Epithelial cell of prostate (primary cell): ENCODE results near the gene SLC25A25.

Source experiments
- DNase-seq: peaks from one replicate; pipeline ENCODE4 v3.0.0-alpha.2; 2011; ENCODE audit warnings: low read depth, low spot score
- H3K27ac ChIP-seq: fragments of 450-650 bp; 2 replicates; pipeline ENCODE4 v1.5.1; 2017; ENCODE audit warnings: mild to moderate bottlenecking

Gene SLC25A25

DNA sequence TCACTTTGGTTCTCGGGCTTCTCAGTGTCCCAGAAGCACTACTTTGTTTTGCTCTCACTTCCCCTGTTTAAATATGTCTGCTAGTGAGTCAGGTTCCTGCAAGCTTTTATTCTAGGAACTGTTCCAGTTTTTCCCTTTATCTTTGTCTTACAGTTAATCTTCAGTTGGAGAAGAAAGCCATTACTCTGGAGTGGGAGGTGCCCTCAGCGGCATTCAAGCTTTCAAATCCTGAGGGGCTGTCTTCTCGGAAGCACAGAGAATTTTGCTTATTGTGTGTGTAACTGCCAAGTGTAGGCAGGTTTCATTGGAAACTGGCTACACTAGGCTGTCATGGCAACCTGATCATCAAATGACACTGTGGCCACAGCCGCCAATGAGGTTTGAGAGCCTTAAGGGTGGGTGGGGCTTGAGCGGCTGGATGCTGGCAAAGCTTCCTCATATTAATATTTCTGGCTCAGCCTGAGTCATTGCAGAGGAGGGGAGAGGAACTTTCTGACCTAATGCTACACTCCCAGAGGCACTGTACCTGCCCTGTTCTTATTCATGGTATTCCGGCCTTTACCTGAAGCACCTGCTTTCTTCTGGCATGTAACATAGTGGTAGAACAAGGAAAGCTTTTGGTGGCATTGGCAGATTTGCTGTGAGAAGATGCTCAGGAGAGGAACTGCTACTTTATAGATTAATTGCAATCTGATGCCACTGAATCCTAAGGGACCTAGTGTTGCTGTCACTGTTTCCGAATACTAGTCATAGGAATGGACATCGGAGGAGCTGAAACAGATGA, 26.3 kb downstream of the SLC25A25 start:
- peak overlapping the region; percentile 88 for H3K27ac ChIP-seq
- peak; percentile 90 for DNase-seq

DNA sequence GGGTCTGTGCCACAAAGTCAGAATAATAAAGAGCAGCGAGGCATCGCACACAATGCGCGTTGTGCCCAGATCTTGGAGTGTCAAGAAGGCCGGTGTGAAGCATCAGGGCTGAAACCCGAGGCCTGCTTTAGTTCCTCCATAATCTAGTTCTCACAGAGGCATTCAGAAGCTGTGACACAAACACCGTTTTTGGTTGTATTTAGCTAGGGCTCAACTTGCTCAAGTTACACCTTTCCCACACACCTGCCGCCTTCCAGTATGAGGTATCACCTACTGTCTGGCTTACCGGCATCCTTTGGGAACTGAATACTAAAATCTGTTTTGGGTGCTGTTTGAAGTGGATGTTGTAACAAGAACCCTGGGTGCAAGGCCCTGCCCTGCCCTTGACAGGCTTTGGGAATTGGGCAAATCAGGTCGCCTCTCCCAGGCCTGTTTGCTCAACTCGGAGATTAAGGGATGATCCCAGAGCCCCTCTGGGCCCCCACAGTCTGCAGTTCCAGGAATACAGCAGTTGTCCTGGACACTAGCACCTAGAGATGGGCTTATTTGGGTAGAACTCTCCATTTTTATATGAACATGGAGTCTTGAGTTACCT, 27.0 kb downstream of the SLC25A25 start:
- no peak for DNase-seq
- peak overlapping the region; percentile 88 for H3K27ac ChIP-seq

- H3K27ac ChIP-seq, result peak overlapping the region; percentile 88
Measured at GRCh38 chr9:128096616-128097536, 28.8 kb downstream of the SLC25A25 start.

GRCh38 chr9:128097543-128098296, 29.7 kb downstream of the SLC25A25 start:
- peak overlapping the region; percentile 88 for H3K27ac ChIP-seq
- DNase-seq, result no peak

More at GRCh38 chr9:128096616-128097536, 28.8 kb downstream of the SLC25A25 start:
- no peak for DNase-seq

DNA sequence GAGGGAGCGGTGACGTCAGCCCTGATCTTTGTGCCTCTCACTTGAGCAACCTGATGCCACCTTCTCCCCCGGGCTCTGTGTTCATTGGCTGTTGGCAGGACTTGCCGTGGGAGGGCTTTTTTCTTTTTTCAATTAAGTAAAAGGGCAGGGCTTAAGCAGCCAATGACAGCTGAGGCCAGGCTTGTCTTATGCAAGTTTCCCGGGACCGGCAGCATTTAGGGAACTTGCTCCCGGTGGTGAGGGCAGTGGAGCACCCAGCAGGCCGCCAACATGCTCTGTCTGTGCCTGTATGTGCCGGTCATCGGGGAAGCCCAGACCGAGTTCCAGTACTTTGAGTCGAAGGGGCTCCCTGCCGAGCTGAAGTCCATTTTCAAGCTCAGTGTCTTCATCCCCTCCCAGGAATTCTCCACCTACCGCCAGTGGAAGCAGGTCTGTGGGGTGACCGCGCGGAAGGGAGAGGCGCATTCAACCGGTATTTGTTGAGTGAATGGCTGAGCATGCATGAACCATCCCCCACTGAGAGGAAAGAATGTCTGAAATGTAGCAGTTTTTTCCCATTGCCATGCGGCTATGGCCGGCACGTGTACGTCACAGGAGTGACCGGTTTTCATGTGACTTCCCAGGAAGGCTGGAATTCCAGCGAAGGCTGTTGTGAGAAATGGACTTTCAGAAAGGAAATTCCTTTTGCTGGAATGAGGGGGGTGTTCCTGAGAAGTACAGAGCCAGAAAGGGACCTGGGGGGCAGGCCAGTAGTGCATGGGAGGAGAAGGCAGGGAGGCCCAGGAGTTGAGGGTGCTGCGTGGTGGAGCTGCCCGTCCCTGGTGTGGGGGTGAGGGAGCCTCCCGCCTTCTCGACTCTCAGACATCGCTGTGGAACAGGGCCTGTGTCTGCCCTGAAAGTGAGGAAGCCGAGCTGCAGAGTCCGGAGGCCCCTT, 30.5 kb downstream of the SLC25A25 start:
- DNase-seq, result peak; percentile 94
- H3K27ac ChIP-seq, result peak overlapping the region; percentile 88

GRCh38 chr9:128099231-128099931, 31.3 kb downstream of the SLC25A25 start:
- H3K27ac ChIP-seq, result peak overlapping the region; percentile 88
- no peak for DNase-seq

DNA sequence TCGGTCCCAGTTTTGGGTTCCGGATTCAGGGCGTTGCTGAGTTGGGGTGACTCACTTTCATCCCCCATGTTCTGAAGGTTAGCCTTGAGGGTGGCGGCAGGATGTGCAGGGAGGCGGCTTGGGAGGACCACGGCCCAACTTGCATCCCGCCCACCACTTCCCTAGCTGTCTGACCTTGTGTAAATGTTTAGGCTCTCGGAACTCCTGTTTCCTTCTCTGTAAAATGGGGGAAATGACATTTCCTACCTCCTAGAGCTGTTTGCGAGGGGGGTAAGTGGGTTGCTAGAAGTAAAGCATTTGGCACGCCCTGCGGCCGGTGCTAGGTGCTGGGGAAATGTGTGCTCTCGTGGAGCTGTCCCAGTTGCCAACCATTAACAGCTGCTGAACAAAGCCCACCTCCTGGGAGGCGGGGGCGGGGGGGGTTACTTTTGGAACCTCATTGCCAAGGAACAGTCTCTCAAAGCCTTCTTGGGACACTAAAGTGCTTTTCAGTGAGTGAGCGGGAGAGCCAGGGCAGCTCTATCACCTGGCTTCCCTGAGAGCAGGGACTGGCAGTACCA, 32.0 kb downstream of the SLC25A25 start:
- DNase-seq, result no peak
- H3K27ac ChIP-seq, result peak overlapping the region; percentile 88

- no peak for DNase-seq
- peak overlapping the region; percentile 88 for H3K27ac ChIP-seq
Measured at GRCh38 chr9:128100581-128100980, 32.5 kb downstream of the SLC25A25 start.

- H3K27ac ChIP-seq, result no peak overlapping the region
Measured at GRCh38 chr9:128101231-128101661, 33.2 kb downstream of the SLC25A25 start.

DNA sequence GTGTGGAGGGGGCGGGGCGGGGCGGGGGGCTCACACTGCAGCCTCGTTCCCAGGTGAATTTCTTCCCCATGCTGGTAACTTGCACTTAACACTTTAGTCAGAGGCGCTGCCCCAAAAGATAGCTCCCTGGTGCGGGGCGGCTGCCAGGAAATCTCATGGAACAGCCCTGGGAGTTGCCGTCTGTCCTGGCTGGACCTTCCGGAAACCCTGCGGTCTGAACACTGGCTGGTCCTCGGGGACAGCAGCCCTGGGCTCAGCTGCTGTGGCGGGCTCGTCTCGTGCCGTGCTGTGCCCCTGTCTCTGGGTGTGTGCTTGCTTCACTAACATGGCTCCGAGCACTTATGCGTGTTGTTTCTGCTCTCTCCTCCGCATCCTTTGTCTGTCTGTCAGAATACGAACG, 33.7 kb downstream of the SLC25A25 start:
- H3K27ac ChIP-seq, result no peak overlapping the region
- DNase-seq, result no peak

More at GRCh38 chr9:128101231-128101661, 33.2 kb downstream of the SLC25A25 start:
- no peak for DNase-seq

DNA sequence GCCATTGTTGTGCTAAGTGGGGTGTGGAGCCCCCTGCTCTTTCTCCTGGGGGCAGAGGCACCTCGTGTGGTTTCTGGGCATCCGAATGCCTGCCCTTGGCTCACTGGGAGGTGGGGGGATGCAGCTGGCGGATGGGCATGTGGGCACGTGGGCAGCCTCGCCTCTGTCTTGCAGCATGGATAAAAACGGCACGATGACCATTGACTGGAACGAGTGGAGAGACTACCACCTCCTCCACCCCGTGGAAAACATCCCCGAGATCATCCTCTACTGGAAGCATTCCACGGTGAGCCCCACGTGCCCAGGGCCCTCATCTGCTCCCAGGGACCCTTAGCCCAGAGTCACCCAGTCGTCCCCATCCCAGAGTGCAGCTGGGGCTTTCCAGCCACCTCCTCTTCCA, 34.2 kb downstream of the SLC25A25 start:
- DNase-seq, result no peak

GRCh38 chr9:128102861-128103588, 35.0 kb downstream of the SLC25A25 start:
- no peak overlapping the region for H3K27ac ChIP-seq
- no peak for DNase-seq

More for the DNA sequence above, 34.2 kb downstream of the SLC25A25 start:
- no peak overlapping the region for H3K27ac ChIP-seq

DNA sequence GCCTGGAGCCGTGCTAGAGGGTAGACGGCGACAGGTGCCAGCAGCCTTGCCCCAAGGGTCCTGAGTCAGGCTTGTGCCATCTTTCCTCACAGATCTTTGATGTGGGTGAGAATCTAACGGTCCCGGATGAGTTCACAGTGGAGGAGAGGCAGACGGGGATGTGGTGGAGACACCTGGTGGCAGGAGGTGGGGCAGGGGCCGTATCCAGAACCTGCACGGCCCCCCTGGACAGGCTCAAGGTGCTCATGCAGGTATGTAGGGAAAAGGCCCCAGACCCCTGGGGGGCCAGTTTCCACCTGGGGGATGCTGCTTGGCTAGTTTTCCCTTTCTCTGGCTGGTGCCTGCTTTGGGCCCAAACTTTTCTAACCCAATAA, 35.5 kb downstream of the SLC25A25 start:
- H3K27ac ChIP-seq, result no peak overlapping the region
- no peak for DNase-seq

DNA sequence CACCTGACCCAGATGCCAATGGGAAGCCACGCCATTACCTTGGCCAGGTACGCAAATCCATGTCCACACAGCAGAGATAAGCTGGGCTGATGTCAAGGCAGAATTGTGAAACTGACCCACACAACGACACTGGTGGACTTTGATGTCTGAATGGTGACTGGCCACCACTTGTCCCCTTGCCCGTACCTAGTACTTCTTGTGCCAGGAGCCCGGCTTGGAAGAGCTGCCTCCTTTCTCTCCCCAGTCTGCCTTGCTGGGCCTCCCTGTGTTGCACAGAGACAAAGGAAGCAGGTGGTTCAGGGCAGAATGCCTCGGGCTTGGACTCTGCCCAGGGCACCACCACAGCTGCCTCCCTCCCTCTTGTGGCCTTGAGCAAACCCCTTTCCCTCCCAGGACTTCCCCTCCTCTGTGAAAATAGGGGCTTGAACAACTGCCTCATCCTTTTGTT, 36.2 kb downstream of the SLC25A25 start:
- no peak overlapping the region for H3K27ac ChIP-seq
- DNase-seq, result no peak

DNA sequence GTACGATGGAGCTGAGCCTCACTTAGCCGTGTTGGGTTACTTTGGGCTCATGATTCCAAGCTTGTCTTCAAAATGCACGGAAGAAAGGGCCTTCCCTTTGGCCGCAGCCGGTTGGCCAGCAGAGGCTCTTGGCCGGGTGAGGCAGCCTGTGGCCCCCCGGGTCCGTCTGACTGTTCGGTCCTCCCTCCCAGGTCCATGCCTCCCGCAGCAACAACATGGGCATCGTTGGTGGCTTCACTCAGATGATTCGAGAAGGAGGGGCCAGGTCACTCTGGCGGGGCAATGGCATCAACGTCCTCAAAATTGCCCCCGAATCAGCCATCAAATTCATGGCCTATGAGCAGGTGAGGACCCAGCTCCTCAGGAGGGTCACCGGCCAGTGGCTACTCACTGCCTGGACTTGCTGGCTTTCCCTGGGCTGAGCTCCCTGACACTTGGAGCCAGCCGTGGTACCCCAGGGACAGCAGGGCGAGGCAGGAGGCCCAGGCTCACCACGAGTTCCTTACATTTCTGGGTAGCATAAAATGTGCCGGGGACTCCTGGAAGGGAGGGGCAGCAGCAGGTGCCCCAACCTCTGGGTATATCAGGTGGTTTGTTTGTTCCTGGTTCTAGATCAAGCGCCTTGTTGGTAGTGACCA, 37.6 kb downstream of the SLC25A25 start:
- no peak for DNase-seq
- no peak overlapping the region for H3K27ac ChIP-seq

DNA sequence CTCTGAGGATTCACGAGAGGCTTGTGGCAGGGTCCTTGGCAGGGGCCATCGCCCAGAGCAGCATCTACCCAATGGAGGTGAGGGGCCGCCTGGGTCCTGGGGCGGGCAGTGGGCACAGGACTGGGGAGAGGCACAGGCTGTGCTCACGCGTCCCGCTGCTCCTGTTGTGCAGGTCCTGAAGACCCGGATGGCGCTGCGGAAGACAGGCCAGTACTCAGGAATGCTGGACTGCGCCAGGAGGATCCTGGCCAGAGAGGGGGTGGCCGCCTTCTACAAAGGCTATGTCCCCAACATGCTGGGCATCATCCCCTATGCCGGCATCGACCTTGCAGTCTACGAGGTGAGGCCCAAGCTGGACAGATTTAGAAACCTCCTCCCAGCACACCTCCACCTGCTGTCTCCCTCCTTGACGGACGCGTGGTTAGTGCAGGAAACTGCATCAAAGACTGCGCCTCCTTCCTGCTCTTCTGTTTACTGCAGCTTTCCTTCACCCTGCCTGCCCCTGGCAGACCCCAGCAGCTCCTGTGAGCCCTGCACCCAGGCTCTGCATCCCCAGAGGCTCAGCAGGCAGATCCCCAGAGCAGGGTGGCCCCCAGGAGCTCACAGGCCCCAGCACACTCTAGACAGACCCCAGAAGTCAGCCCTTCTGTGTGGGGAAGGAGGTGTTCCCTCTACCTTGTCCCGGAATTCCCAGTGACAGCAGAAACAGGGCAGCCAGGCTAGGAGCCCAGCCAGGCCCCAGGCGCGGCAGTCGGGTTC, 38.3 kb downstream of the SLC25A25 start:
- H3K27ac ChIP-seq, result no peak overlapping the region
- DNase-seq, result no peak
